A549 (cell line): ENCODE measurements around the gene RCCD1. TPM values are rescaled to one million over a fixed set of nuclear protein-coding genes. Genes with fewer than 3 reads are reported as not detected.

Experiments used
- polyA plus RNA-seq, 4 experiments: library from polyadenylated mRNA; depleted of rRNA in 3 of 4; stranded (reverse); fragments of >200 nt; fragmentation: RNase III in 1 of 4; extraction: RNeasy Plus Mini Kit Qiagen cat#74134 plus additional on column Dnase treatment in 1 of 4; gene quantifications; 2 replicates in 3 of 4; 3 replicates in 1 of 4; pipeline ENCODE4 v1.2.3, GENCODE V29; 2011 to 2017
- small RNA-seq, 6 experiments: library from RNA; depleted of rRNA; stranded (forward); fragments of <200 nt; gene quantifications; one replicate each; pipeline ENCODE3, GENCODE V24; 2012

RCCD1 gene
- polyA plus RNA-seq, 2 of the 4 experiments (the other 2 are of a cell fraction): 25.3 to 37.2 TPM

Small RNA genes lying within 50 kb of the gene (small RNA-seq; reads per million reads assigned to genes)
- 0 reads per million in 6 experiments for gene RF00019

Other genes starting within 250 kb of the RCCD1 start
- gene BLM, start 237.5 kb upstream of the RCCD1 start, polyA plus RNA-seq (2011; rRNA removed): 14.5 and 15.2 TPM in 2 replicates
- gene BLM, start 237.5 kb upstream of the RCCD1 start, polyA plus RNA-seq (2017; fragmentation: RNase III; extraction: RNeasy Plus Mini Kit Qiagen cat#74134 plus additional on column Dnase treatment): 8.6 to 10.5 TPM (median 10.2 TPM) in 3 replicates
- gene FURIN, start 86.3 kb upstream of the RCCD1 start, polyA plus RNA-seq (2011; rRNA removed): 16.8 and 20.9 TPM in 2 replicates
- gene FURIN, start 86.3 kb upstream of the RCCD1 start, polyA plus RNA-seq (2017; fragmentation: RNase III; extraction: RNeasy Plus Mini Kit Qiagen cat#74134 plus additional on column Dnase treatment): 23.1 to 37.1 TPM (median 33.3 TPM) in 3 replicates
- 0.50 and 0.53 TPM in 2 replicates for gene FES, start 70.4 kb upstream of the RCCD1 start, polyA plus RNA-seq (2011; rRNA removed)
- 0.39 to 0.50 TPM (median 0.45 TPM) in 3 replicates for gene FES, start 70.4 kb upstream of the RCCD1 start, polyA plus RNA-seq (2017; fragmentation: RNase III; extraction: RNeasy Plus Mini Kit Qiagen cat#74134 plus additional on column Dnase treatment)
- 22.0 and 37.0 TPM in 2 replicates for gene MAN2A2, start 51.6 kb upstream of the RCCD1 start, polyA plus RNA-seq (2011; rRNA removed)
- gene MAN2A2, start 51.6 kb upstream of the RCCD1 start, polyA plus RNA-seq (2017; fragmentation: RNase III; extraction: RNeasy Plus Mini Kit Qiagen cat#74134 plus additional on column Dnase treatment): 29.6 to 35.3 TPM (median 32.6 TPM) in 3 replicates
- gene HDDC3, start 22.3 kb upstream of the RCCD1 start, polyA plus RNA-seq (2011; rRNA removed): 29.8 and 31.9 TPM in 2 replicates
- 25.3 to 29.7 TPM (median 26.1 TPM) in 3 replicates for gene HDDC3, start 22.3 kb upstream of the RCCD1 start, polyA plus RNA-seq (2017; fragmentation: RNase III; extraction: RNeasy Plus Mini Kit Qiagen cat#74134 plus additional on column Dnase treatment)
- 47.7 and 48.2 TPM in 2 replicates for gene UNC45A, start 19.6 kb upstream of the RCCD1 start, polyA plus RNA-seq (2011; rRNA removed)
- gene UNC45A, start 19.6 kb upstream of the RCCD1 start, polyA plus RNA-seq (2017; fragmentation: RNase III; extraction: RNeasy Plus Mini Kit Qiagen cat#74134 plus additional on column Dnase treatment): 76.9 to 82.5 TPM (median 80.4 TPM) in 3 replicates
- 376 and 426 TPM in 2 replicates for gene PRC1, start 39.7 kb downstream of the RCCD1 start, polyA plus RNA-seq (2011; rRNA removed)
- gene PRC1, start 39.7 kb downstream of the RCCD1 start, polyA plus RNA-seq (2017; fragmentation: RNase III; extraction: RNeasy Plus Mini Kit Qiagen cat#74134 plus additional on column Dnase treatment): 277 to 312 TPM (median 303 TPM) in 3 replicates
- 17.9 and 25.0 TPM in 2 replicates for gene VPS33B, start 67.7 kb downstream of the RCCD1 start, polyA plus RNA-seq (2011; rRNA removed)
- gene VPS33B, start 67.7 kb downstream of the RCCD1 start, polyA plus RNA-seq (2017; fragmentation: RNase III; extraction: RNeasy Plus Mini Kit Qiagen cat#74134 plus additional on column Dnase treatment): 9.5 to 11.7 TPM (median 11.1 TPM) in 3 replicates
- 0.03 and 0.05 TPM in 2 replicates for gene SV2B, start 145.4 kb downstream of the RCCD1 start, polyA plus RNA-seq (2011; rRNA removed)
- gene SV2B, start 145.4 kb downstream of the RCCD1 start, polyA plus RNA-seq (2017; fragmentation: RNase III; extraction: RNeasy Plus Mini Kit Qiagen cat#74134 plus additional on column Dnase treatment): not detected in 3 replicates